Activated naive CD4-positive, alpha-beta T cell treated with anti-CD3 and anti-CD28 coated beads, Interleukin-2, amount 50 U/mL, for 72 hours (primary cell): Measurements from ENCODE around the gene AIFM2. TPM values are rescaled to one million over a fixed set of nuclear protein-coding genes. Genes with fewer than 3 reads are reported as not detected.

Source experiments
- ATAC-seq, 2 donors: fragments of 150-1000 bp; cut with Tn5 transposase; 2 replicates each; pipeline ENCODE4 v1.10.0; 2021; ENCODE audit warnings: mild to moderate bottlenecking in 2 of 2, moderate library complexity in 2 of 2
- DNase-seq, 2 donors: peaks; one replicate each; pipeline ENCODE4 v3.0.0; 2021 to 2022; ENCODE audit warnings: low spot score in 2 of 2
- H3K27ac Mint-ChIP-seq, 2 donors: one replicate each; pipeline ENCODE4 v1.8.0; 2022; ENCODE audit warnings: mild to moderate bottlenecking in 2 of 2, mixed read lengths in 2 of 2
- H3K36me3 Mint-ChIP-seq, 2 donors: one replicate each; pipeline ENCODE4 v1.8.0; 2022; ENCODE audit warnings: mixed read lengths in 2 of 2
- H3K9me3 Mint-ChIP-seq, 2 donors: one replicate each; pipeline ENCODE4 v1.8.0; 2022; ENCODE audit warnings: mixed read lengths in 2 of 2
- total RNA-seq, 2 donors: library from RNA; stranded (reverse); gene quantifications; one replicate each; pipeline ENCODE4 v1.2.3, GENCODE V29; 2022

The AIFM2 gene
- total RNA-seq, 2 donors from 2014 or later, result 5.1 to 10.5 TPM

GRCh38 chr10:70158113-70158512, 25.5 kb upstream of the AIFM2 start:
- ATAC-seq (no peak), DNase-seq (no peak)
- Mint-ChIP-seq H3K9me3 (no peaks in the 10 kb centered on the region), H3K36me3 (peaks cover 15 to 42% of the 10 kb centered on the region in 2 donors), H3K27ac (no peak overlapping the region)

DNA sequence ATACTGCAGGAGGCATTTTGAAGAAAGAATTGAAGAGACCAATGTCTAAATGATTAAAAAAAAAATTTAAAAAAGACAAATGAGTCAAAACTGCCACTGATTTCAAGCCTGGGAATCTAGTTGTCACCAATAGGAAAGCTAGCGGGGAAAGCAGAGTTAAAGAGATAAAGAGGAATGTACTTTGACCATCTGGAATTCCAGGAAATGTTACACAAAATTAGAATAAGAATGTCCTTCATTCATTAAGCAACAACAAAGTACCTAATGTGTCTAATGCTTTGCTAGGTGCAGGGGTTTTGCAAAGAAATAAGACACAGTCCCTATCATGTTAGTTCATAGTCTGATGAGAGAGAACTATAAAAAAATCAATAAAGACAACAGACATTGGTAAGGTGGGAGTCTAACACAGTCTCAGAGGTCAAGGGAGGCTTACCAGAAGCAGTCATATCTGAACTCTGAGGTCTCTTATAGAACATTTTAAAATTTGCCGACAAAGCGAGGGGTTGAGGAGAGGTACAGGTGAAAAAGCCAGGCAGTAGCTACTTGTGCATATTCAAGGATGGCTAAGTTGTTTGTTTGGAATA, 22.7 kb upstream of the AIFM2 start:
- H3K9me3 Mint-ChIP-seq, result no peaks in the 10 kb centered on the region
- ATAC-seq, result no peak
- H3K36me3 Mint-ChIP-seq, result peaks cover 19 to 32% of the 10 kb centered on the region in 2 donors
- no peak for DNase-seq
- H3K27ac Mint-ChIP-seq, result peak overlapping the region; percentile 22 to 58

GRCh38 chr10:70148516-70148915, 15.9 kb upstream of the AIFM2 start:
- peak overlapping the region in 1 of 2 donors; percentile 64 for H3K27ac Mint-ChIP-seq
- ATAC-seq (no peak), DNase-seq (no peak)
- no peaks in the 10 kb centered on the region for H3K9me3 Mint-ChIP-seq
- peaks cover 9 to 10% of the 10 kb centered on the region in 2 donors for H3K36me3 Mint-ChIP-seq

DNA sequence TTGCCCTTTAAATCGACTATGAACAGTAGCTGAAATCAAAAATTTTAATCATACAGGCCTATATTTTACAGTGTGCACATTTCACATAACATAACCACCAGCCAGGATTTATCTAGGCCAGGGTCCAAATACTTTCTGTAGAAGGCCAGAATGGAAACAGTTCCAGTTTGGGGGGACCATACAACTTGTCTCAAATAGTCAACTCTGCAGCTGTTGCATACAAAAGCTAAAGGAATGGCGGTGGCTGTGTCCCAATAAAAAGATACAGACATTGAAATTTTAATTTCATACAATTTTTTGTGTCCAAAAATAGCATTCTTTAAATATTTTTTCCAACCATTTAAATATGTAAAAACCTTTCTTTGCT, 14.6 kb upstream of the AIFM2 start:
- H3K27ac Mint-ChIP-seq, result peak overlapping the region; percentile 92 to 95
- no peak for DNase-seq
- no peak for ATAC-seq
- H3K36me3 Mint-ChIP-seq, result peaks cover 3 to 6% of the 10 kb centered on the region in 2 donors
- no peaks in the 10 kb centered on the region for H3K9me3 Mint-ChIP-seq

DNA sequence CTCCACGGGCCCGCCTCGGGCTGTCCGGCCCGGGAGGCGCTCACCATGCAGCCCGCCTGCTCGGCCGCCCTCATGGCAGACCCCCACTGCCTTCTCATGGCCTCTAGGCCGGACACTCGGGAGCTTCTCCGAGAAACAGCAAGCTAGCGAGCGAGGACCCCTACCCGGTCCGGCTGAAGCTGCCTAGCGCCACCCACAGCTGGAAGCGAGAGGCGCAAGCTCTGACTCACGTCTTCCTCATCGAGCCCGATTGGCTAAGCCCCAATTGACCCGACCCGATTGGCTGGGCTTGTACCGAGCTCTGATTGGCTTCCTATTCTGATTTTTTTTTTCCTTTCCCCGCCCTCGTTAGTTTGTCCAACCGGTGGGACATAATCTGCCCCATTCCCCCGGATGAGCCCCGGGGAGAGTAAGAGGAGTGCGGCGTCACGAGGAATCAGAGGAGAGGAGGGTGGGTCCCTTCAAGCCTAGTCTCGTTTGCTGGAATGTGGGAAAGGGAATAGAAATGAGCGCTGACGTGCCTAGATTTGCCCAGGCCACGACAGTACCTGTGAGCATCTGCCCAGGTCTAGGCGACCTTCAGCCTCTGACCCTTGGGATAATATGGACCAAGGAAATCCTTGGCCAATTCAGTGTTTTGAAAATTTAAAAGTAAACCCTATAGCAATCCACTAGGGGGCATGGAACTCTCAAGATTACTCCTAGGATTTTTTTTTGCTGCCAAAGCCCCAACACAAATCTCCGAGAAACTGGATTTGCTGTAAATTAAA, 14.0 kb upstream of the AIFM2 start, which contains the start of gene TYSND1:
TSS of gene TYSND1 (minus strand) at position 212 of the 770 bp plus-strand sequence. CDS start at position 98, 114 bp downstream.
- H3K9me3 Mint-ChIP-seq, result no peaks in the 10 kb centered on the region
- peak; percentile 88 to 91 for ATAC-seq
- peak within 1 kb of the TSS; percentile 92 to 95 for H3K27ac Mint-ChIP-seq
- peak; percentile 91 to 96 for DNase-seq
- peaks cover 0 to 5% of the 10 kb centered on the region in 2 donors for H3K36me3 Mint-ChIP-seq

DNA sequence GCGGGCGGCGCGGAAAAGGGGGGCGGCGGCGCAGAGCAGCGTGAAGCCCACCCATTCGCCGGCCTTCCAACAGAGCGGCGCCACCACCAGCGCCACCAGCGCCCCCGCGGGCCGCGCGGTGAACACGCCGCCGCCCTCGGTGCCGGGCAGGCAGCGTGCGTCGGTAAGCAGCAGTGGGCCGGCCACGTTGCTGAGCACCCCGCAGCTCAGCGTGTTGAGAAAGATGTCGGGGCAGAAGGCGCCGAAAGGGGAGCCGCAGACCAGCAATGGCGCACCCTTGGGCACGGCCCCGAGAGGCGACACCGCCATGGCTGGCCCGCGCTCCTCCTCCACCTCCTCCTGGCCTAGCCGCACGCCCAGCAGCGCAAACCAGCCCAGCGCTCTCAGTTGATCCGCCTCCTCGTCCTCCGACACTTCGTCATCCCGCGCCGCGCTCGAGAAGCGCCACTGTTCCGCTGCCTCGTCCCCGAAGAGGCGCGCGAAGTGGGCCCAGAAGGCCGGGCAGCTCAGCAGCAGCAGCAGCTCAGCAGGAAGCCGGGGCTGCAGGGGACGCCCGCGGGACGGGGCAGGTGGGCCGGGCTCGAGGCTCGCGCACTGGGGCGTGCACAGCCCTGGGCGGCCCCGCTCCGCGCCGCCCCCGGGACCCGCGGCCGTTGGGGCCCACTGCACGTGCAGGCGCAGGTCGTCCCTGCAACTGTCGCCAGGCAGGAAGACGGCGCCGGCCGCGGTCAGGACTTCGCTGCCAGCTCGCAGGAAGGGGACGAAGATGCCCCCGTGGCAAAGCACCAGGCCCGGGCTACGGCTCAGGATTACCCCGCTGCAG, 13.3 kb upstream of the AIFM2 start:
- no peaks in the 10 kb centered on the region for H3K9me3 Mint-ChIP-seq
- DNase-seq (peak; percentile 70 to 74), ATAC-seq (peak; percentile 59 to 71)
- H3K27ac Mint-ChIP-seq, result peak overlapping the region; percentile 81 to 92
- H3K36me3 Mint-ChIP-seq, result no peaks in the 10 kb centered on the region

DNA sequence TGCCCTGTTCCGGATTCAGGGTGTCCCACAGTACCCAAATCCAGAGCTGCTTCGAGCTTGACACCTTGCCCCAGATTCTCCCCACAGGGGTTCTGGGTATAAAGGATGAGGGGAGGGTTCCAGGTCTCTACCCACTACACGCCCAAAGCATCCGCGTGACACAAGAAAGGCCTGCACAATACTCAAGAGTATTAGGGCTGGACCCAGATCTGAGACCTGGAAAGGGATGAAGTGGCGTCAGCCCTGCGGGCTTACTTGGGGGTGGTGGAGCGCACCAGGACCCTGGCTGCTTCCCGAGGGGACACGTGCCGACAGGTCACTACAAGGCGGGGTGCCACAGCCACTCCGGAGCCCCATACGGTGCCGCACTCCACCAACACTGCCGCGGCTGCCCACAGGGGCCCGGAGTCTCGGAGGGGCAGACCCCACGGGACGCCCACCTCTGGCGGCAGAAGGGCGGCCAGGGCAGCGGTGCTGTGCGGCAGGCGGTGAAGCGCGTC, 12.6 kb upstream of the AIFM2 start:
- Mint-ChIP-seq H3K36me3 (no peaks in the 10 kb centered on the region), H3K9me3 (no peaks in the 10 kb centered on the region), H3K27ac (peak overlapping the region; percentile 65 to 92)
- DNase-seq, result peak in 1 of 2 donors; percentile 30
- ATAC-seq, result peak; percentile 0 to 5

GRCh38 chr10:70144372-70145110, 11.9 kb upstream of the AIFM2 start:
- ATAC-seq, result no peak
- no peak for DNase-seq
- Mint-ChIP-seq H3K9me3 (no peaks in the 10 kb centered on the region), H3K36me3 (no peaks in the 10 kb centered on the region), H3K27ac (peak overlapping the region; percentile 72 to 92)

DNA sequence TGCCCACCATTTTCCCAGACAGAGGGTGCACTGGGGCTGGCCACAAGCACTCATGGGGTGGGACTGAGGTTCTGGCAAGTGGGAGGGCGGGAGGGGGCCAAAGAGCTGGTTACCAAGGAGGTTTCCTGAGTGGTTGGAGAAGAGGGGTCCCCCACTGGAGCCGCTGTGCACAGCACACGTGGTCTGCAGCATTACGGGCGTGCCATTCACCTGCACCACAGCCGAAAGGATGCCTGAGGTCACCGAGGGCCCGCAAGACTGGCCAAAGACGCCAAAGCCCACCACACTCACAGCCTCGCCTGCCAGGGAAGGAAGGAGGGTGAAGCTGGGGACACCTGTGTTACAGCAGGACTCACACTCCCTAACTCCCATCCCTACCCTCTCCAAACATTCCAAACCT, 9.9 kb upstream of the AIFM2 start:
- H3K36me3 Mint-ChIP-seq, result no peaks in the 10 kb centered on the region
- H3K9me3 Mint-ChIP-seq, result no peaks in the 10 kb centered on the region
- ATAC-seq (no peak), DNase-seq (no peak)
- peak overlapping the region in 1 of 2 donors; percentile 90 for H3K27ac Mint-ChIP-seq

GRCh38 chr10:70140297-70140696, 7.7 kb upstream of the AIFM2 start:
- H3K36me3 Mint-ChIP-seq, result no peaks in the 10 kb centered on the region
- DNase-seq (no peak), ATAC-seq (no peak)
- no peak overlapping the region for H3K27ac Mint-ChIP-seq
- H3K9me3 Mint-ChIP-seq, result no peaks in the 10 kb centered on the region

GRCh38 chr10:70139997-70140250, 7.3 kb upstream of the AIFM2 start:
- H3K36me3 Mint-ChIP-seq, result no peaks in the 10 kb centered on the region
- no peak for ATAC-seq

DNA sequence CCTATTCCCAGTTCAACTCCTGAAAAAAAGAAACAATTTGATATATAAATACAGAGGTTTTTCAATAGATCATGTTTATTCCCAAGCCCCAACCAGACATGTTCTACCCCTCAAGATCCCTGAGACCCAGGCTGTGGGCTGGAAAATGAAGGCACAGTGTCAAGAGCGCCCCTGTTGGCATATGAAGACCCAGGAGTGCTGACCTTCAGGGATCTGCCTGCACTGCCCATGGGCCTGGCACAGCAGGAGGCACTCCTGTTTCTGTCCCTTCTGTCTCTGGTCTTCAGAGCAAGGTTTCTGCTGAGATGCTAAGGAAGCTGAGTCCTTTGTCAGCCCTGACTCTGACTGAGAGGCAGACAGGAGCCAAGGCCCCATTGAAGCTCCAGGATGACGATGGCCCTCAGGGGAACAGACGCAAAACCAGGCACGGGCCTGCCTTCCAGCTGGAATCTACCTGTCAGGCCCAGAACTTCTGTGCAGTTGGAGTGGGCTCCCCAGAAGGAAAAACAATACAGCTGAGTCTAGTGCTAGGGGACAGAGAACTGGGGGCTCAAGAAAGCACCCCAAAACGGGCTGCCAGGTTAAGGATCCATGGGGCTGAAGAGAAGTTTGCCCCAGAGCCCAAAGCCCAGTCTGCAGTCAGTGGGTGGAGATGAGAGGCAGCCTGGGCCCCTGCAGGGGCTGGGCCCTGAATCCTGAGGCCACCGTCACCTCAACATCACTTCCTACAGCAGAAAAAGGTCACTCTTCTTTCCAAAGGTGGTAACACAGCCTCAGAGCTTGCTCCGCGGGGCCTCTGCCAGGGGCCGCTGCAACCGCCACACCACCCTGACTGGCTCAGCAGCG, 6.7 kb upstream of the AIFM2 start:
- ATAC-seq (no peak), DNase-seq (no peak)
- no peaks in the 10 kb centered on the region for H3K9me3 Mint-ChIP-seq
- H3K36me3 Mint-ChIP-seq, result no peaks in the 10 kb centered on the region
- H3K27ac Mint-ChIP-seq, result no peak overlapping the region

More at GRCh38 chr10:70139997-70140250, 7.3 kb upstream of the AIFM2 start:
- no peak for DNase-seq
- Mint-ChIP-seq H3K9me3 (no peaks in the 10 kb centered on the region), H3K27ac (no peak overlapping the region)

DNA sequence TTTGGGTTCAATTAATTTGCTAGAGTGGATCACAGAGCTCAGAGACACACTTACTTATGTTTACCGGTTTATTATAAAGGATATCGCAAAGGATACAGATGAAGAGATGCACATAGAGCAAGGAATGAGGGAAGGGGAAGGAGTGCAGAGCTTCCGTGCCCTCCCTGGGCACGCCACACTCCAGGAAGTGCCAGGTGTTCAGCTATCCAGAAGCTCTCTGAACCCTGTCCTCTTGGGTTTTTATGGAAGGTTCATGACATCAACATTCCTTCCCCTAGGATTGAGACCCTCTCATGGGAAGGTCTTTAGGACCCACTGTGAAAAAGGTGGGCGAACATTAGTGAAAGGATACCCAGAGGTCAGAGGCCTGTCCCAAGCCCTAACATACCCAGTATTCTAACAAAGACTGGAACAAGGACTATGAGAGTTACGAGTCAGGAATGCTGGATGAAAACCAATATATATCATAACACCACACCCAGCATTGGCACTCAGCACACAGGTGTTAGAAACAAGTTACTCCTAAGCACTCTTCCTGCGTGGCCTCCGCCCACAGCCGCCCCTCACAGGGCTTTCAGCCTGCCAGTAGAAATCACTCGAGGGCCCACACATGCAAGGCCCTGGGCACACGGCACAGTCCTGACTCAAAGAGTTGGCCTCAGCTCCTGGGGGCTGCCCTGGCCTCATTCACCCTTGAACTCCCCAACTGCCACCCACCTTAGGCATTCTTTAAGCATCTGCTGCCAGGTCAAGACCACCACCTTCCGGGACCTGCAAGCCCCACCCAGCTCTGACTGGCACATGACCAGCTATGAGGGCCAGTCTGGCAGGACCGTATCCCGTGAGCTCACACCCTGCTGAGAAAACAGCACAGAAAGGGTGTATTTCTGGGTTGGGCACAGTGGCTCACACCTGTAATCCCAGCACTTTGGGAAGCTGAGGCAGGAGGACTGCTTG, 5.6 kb upstream of the AIFM2 start:
- no peak for ATAC-seq
- Mint-ChIP-seq H3K36me3 (peaks cover 0 to 1% of the 10 kb centered on the region in 2 donors), H3K27ac (peak overlapping the region in 1 of 2 donors; percentile 47)

GRCh38 chr10:70137135-70137534, 4.5 kb upstream of the AIFM2 start:
- peak overlapping the region in 1 of 2 donors; percentile 2 for H3K27ac Mint-ChIP-seq
- no peaks in the 10 kb centered on the region for H3K9me3 Mint-ChIP-seq
- H3K36me3 Mint-ChIP-seq, result peaks cover 0 to 10% of the 10 kb centered on the region in 2 donors
- DNase-seq (no peak), ATAC-seq (no peak)

More for the DNA sequence above, 5.6 kb upstream of the AIFM2 start:
- DNase-seq, result no peak
- no peaks in the 10 kb centered on the region for H3K9me3 Mint-ChIP-seq

- DNase-seq (no peak), ATAC-seq (no peak)
- no peak overlapping the region for H3K27ac Mint-ChIP-seq
- no peaks in the 10 kb centered on the region for H3K9me3 Mint-ChIP-seq
- H3K36me3 Mint-ChIP-seq, result peaks cover 0 to 12% of the 10 kb centered on the region in 2 donors
These were observed 3.1 kb upstream of the AIFM2 start for GRCh38 chr10:70135684-70136083.
